ENCODE results near the gene DRC1. TPM values are rescaled to one million over a fixed set of nuclear protein-coding genes. Genes with fewer than 3 reads are reported as not detected.

DRC1 gene
- total RNA-seq, 1 experiment from 2014 or later = not detected

DNA sequence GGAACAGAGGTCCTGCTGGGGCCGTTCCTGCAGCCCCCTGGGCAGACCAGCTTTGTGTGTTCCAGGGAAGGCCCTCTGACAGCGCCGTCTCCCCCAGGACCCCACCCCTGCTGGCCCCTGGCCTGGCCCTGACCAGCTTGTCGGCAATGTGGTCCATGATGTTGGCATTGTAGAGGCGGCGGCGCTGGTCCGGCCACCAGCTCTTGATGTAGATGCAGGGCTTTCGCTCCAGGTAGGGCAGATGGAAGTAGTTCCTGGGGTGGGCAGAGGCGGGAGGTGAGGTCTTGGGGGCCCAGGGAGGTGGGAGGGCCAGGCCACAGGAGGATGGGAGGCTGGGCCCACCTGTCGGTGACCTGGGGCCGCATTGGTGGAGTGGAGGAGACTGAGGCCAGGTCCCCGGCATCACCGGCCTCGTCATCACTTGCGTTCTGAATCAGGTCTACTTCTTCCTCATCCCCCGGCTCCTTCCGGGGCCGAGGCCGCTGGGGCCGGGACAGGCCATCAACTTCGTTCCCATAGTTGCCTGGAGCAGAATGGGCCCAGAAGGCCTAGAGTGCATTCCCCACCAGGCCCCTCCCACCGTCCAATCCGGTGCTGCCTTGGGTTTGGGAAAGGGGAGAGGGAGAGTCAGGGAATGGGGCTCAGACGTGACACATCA, 77.5 kb downstream of the DRC1 start:
- no peak overlapping the region for H3K27ac Mint-ChIP-seq
- peaks cover 0 to 2% (median 0%) of the 10 kb centered on the region in 3 experiments; a peak in 2 of 7 replicates for H3K36me3 Mint-ChIP-seq (ENCODE audit: insufficient read depth in 1 of 3, low read depth in 3 of 3)
- no peaks in the 10 kb centered on the region for H3K9me3 ChIP-seq (ENCODE audit: control insufficient read depth, low read depth, low read length)
- no peak overlapping the region for H3K9ac ChIP-seq (ENCODE audit: extremely low read depth, insufficient read length, low read length)
- no peak for DNase-seq
- H2AK5ac ChIP-seq (ENCODE audit: insufficient read length, low read length) = no peak overlapping the region
- H3K23ac ChIP-seq (ENCODE audit: insufficient read length, low read depth, low read length) = no peak overlapping the region
- WGBS (ENCODE audit: extremely low coverage, insufficient read length, low lambda C conversion rate) = no CpG with 5 or more reads among the region's 25 CpGs
- H3K4me1 ChIP-seq (ENCODE audit: insufficient read depth, low read length) = no peaks in the 10 kb centered on the region; the same call in 1 of the 2 replicates
- TF ChIP-seq, protein P1, sequence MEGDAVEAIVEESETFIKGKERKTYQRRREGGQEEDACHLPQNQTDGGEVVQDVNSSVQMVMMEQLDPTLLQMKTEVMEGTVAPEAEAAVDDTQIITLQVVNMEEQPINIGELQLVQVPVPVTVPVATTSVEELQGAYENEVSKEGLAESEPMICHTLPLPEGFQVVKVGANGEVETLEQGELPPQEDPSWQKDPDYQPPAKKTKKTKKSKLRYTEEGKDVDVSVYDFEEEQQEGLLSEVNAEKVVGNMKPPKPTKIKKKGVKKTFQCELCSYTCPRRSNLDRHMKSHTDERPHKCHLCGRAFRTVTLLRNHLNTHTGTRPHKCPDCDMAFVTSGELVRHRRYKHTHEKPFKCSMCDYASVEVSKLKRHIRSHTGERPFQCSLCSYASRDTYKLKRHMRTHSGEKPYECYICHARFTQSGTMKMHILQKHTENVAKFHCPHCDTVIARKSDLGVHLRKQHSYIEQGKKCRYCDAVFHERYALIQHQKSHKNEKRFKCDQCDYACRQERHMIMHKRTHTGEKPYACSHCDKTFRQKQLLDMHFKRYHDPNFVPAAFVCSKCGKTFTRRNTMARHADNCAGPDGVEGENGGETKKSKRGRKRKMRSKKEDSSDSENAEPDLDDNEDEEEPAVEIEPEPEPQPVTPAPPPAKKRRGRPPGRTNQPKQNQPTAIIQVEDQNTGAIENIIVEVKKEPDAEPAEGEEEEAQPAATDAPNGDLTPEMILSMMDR (conservative IDR thresholded peaks at IDR 0.05) = no peak
- H3K4me3 Mint-ChIP-seq = no peak overlapping the region
- no peak overlapping the region for H3K27ac ChIP-seq (ENCODE audit: insufficient read length, low read depth, low read length)
- no peak overlapping the region for H4K91ac ChIP-seq (ENCODE audit: insufficient read length, low read depth, low read length)
- H2AFZ ChIP-seq (ENCODE audit: low read length) = no peak overlapping the region
- H4K8ac ChIP-seq (replicated peaks; ENCODE audit: insufficient read length, low read depth, low read length) = no peak overlapping the region
- no peak overlapping the region for H2BK120ac ChIP-seq (ENCODE audit: low read depth, low read length, poor library complexity, severe bottlenecking)
- peaks cover 8 to 17% of the 10 kb centered on the region in 2 experiments for H3K4me1 Mint-ChIP-seq
- H2BK12ac ChIP-seq (ENCODE audit: insufficient read length, low read depth, low read length) = no peak overlapping the region
- H2BK5ac ChIP-seq (ENCODE audit: insufficient read length, low read length) = no peak overlapping the region
- no peak overlapping the region for H3K56ac ChIP-seq (ENCODE audit: insufficient read length, low read depth, low read length)
- H3K27me3 ChIP-seq (ENCODE audit: insufficient read depth, low read length) = no peaks in the 10 kb centered on the region
- H3K27me3 Mint-ChIP-seq (ENCODE audit: low read depth) = peaks cover 6% of the 10 kb centered on the region
- H4K20me1 ChIP-seq (ENCODE audit: control insufficient read depth, insufficient read depth, insufficient read length) = peaks cover 3% of the 10 kb centered on the region
- no peak overlapping the region for H3K18ac ChIP-seq (ENCODE audit: insufficient read length, low read depth, low read length)
- H3T11ph ChIP-seq (ENCODE audit: low read length) = no peak overlapping the region
- H3K23me2 ChIP-seq (ENCODE audit: insufficient read length, low read depth, low read length, poor library complexity, severe bottlenecking) = no peaks in the 10 kb centered on the region
- H3K4ac ChIP-seq (ENCODE audit: low read depth, low read length) = no peak overlapping the region
- H2BK20ac ChIP-seq (ENCODE audit: low read depth, low read length, poor library complexity, severe bottlenecking) = no peak overlapping the region
- H4K5ac ChIP-seq (ENCODE audit: insufficient read length, low read depth, low read length) = no peak overlapping the region
- no peaks in the 10 kb centered on the region for H3K79me2 ChIP-seq (ENCODE audit: insufficient read depth, low read length)
- no peaks in the 10 kb centered on the region for H3K79me1 ChIP-seq (ENCODE audit: insufficient read depth, low read depth, low read length, poor library complexity, severe bottlenecking)
- H3K9me3 Mint-ChIP-seq = no peaks in the 10 kb centered on the region; a peak in 2 of 5 replicates
- no peak overlapping the region for H2BK15ac ChIP-seq (ENCODE audit: low read depth, low read length)
- no peak overlapping the region; the same call in 1 of the 2 replicates for H3K14ac ChIP-seq (ENCODE audit: insufficient read depth, low read length)
- no peak overlapping the region for H3K4me2 ChIP-seq (ENCODE audit: insufficient read depth, insufficient read length, low read length)
